HG03097 (cell line): ENCODE measurements around the gene TRABD.

ENCODE experiments used
- ATAC-seq: cut with Tn5 transposase; IDR thresholded peaks from one replicate; pipeline ENCODE4 v1.9.1; 2021; ENCODE audit not compliant: unreplicated experiment, low FRiP score

TRABD gene

DNA sequence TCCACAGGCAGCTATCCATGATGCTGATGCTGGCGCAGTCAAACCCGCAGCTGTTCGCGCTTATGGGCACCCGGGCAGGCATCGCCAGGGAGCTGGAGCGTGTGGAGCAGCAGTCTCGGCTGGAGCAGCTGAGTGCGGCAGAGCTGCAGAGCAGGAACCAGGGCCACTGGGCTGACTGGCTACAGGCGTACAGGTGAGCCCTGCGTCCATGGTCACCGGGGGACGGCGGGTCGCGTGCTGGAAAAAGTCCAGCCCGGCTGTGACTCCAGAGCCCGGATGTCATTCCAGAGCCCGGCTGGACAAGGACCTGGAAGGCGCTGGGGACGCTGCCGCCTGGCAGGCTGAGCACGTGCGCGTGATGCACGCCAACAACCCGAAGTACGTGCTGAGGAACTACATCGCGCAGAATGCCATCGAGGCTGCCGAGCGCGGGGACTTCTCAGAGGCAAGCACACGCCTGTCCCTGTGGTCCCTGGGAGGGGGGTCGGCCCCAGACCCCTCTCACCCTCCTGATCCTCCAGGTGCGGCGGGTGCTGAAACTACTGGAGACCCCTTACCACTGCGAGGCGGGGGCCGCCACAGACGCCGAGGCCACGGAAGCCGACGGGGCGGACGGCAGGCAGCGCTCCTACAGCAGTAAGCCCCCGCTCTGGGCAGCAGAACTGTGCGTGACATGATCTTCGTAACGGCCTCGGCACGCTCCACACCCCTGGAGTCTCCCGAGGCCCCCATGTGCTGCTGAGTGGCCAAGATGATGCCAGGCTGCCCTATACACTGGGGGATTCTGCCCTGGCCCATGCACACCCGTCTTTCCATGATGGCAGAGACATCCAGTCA lies 31.2 kb downstream of the TRABD start:
- no peak for ATAC-seq

DNA sequence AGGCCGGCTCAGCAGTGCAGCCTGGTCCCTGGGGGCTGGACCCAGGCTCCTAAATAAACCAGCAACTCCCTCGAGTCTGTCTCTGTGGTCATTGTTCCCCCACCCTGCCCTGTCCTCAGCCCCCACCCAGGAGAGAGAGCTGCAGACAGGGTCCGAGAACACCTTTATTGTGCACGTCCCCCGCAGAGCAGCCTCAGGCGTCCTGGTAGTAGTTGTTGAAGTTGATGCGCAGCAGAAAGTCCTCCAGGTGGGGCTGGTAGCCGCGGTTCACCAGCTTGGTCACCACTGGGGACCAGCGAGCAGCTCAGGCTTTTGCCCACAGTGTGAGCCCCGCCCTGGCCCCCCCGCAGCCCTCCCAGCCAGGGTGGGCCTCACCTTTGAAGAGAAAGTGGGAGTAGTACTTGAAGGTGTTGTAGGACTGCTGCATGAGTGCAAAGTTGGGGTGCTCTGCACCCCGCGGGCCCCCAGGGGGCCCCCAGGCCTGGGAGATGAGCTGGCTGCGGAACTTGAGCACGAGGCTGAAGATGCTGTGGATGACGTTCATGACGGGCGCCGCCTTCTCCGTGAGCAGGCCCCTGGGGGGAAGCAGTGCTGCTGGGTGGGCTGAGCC lies 31.9 kb downstream of the TRABD start:
- no peak for ATAC-seq

GRCh38 chr22:50218153-50218995 lies 32.7 kb downstream of the TRABD start:
- ATAC-seq: no peak

- ATAC-seq: no peak
Observed at GRCh38 chr22:50218996-50219727, 33.4 kb downstream of the TRABD start.

GRCh38 chr22:50219800-50220602 lies 34.3 kb downstream of the TRABD start:
- ATAC-seq: no peak

DNA sequence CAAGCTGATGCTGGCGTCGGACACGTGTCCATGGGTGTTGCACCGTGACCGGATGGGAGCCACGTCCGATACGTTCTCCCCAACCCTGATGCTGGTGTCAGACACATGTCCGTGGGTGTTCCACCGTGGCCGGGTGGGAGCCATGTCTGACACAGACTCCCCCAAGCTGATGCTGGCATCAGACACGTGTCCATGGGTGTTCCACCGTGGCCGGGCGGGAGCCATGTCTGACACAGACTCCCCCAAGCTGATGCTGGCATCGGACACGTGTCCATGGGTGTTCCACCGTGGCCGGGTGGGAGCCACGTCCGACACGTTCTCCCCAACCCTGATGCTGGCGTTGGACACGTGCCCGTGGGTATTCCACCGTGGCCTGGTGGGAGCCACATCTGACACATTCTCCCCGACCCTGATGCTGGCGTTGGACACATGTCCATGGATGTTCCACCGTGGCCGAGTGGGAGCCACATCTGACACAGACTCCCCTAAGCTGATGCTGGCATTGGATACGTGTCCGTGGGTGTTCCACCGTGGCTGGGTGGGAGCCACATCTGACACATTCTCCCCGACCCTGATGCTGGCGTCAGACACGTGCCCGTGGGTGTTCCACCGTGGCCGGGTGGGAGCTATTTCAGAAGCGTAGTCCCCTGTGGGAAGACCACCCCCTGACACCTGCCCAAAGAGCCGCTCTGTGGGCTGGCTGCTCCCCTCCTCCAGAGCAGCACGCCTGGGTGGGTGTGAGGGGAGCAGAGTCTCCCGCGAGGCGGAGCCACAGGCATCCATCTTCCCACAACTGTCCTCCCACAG lies 35.1 kb downstream of the TRABD start:
- ATAC-seq: no peak

GRCh38 chr22:50221410-50222300 lies 35.9 kb downstream of the TRABD start:
- no peak for ATAC-seq

GRCh38 chr22:50222508-50222907 lies 36.8 kb downstream of the TRABD start:
- ATAC-seq: no peak

DNA sequence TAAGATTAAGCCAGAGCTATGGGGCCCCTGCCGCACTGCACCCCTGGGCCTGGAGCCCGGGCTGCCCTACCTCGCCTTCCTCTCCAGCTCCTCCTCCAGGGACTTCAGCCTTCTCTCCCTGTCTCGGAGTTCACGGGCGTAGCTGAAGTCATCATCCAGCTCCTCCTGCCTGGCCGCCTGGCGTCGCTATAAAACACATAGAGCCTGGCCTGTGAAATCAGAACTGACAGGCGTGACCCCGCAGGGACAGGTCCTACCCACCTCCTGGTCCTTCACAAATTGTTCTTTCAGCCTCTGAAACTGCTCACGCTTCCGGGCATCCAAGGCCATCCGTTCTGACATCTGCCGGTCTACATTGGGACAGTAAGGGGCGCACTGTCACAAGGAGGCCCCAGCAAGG lies 38.4 kb downstream of the TRABD start:
- no peak for ATAC-seq

GRCh38 chr22:50225200-50225969 lies 39.7 kb downstream of the TRABD start:
- no peak for ATAC-seq

DNA sequence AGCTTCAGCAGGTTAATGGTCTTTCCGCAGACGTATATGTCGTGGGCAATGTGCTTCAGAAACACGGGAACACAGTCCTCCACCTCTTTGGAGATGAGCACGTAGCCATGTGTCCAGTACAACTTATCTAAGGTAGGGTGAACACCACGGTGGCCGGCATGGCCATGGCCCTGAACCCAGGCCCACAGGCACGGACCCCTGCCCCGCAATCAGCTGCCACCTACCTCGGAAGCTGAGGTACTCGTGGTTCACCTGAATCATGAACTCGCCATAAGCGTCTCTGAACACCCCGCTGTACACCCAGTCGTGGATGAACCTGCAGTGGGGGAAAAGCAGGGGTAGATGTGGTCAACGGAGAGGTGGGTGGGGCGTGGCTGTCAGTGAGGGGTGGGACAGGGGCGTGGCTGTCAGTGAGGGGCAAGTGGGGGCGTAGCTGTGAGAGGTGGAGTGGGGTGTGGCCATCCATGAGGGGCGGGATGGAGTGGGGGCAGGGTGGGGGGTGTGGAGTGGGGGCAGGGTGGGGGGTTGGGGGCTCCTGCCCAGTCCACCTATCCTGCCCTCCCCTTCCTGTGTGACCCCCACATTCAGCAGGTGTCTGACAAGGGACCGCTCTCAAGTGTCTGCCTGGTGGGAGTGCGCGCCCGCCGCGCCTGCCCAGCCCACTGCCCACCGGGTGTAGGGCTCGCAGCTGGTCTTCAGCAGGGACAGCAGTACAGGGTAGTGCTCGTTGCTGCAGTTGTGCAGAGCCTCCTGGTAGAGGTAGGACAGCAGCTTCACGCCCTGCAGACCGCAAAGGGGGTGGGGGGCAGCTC lies 40.6 kb downstream of the TRABD start:
- ATAC-seq: no peak

GRCh38 chr22:50226875-50227165 lies 41.1 kb downstream of the TRABD start:
- ATAC-seq: no peak

GRCh38 chr22:50227579-50228215 lies 42.0 kb downstream of the TRABD start:
- ATAC-seq: no peak

DNA sequence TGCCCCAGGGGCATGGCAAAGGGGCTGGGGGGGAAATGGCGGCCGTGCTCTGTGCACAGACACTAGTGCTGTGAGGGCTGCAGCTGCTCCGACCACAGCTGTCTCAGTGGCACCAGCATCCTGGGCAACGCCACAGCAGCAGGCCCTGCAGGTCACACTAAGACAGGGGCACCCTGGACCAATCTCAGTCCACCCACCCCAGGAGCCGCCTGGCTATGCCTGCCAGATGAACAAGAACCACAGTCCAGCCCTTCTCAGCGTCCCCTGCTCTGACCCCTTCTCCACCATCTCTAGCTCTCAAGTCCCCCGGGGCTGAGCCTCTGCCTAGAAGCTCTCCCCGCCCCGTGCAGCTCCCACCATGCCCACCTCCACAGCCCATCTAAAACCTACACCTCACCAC lies 42.7 kb downstream of the TRABD start:
- no peak for ATAC-seq

GRCh38 chr22:50229370-50229769 lies 43.7 kb downstream of the TRABD start:
- ATAC-seq: no peak

DNA sequence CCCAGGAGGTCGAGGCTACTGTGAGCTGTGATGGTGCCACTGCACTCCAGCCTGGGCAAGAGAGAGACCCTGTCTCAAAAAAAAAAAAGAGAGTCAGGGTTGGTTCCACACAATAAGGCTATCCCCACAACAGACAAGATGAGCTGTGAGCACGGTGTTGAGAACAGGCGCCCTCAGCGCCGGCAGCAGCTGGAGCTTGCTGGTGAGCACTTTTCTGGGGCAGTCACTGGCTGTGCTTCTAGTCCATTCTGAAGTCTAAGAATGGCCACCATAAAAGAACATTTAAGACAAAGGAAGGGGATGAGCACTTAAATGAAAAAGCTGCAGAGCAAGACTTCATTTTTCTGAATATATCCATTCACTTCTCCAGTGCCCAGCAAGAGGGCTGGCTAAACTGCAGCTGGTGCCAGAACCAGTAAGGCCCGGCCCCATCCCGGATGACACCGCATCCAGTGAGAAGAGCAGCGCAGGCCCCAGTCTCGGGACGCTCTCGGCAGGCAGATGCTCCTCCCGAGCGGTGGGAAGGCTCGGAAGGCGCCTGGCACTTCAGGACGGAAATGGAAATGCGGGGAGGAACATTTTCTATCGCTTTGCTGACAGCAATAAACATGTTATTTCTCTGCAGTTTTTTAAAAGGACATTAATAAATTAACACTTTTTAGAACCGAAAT lies 46.9 kb downstream of the TRABD start:
- no peak for ATAC-seq
